Fibroblast of skin of left biceps (primary cell): Measurements from ENCODE around the gene MTA1.

Experiments
- DNase-seq, 2 experiments: peaks; one replicate each; pipeline ENCODE4 v3.0.0-alpha.2; 2013; ENCODE audit warnings: low read depth in 2 of 2

MTA1 gene

GRCh38 chr14:105442834-105443233, 23.2 kb downstream of the MTA1 start:
- no peak for DNase-seq

DNA sequence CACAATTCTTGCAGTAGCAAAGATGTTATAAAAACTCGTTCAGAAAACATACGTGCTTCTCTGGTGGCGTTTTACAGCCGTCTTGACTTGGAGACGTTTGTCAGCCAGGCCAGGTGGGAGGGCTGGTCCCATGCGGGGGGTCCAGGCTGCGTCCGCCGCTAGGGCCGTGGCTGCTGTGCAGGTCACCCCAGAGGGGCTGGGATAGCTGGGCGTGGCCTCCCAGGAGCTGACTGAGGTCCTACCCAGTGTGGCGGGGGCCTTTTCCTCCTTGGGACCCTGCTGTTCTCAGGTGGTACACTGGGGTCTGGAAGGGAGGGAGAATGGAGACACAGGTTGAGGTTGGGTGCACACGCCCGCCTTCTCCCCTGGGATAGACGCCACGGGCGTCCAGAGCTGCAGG, 25.2 kb downstream of the MTA1 start:
- DNase-seq: no peak

DNA sequence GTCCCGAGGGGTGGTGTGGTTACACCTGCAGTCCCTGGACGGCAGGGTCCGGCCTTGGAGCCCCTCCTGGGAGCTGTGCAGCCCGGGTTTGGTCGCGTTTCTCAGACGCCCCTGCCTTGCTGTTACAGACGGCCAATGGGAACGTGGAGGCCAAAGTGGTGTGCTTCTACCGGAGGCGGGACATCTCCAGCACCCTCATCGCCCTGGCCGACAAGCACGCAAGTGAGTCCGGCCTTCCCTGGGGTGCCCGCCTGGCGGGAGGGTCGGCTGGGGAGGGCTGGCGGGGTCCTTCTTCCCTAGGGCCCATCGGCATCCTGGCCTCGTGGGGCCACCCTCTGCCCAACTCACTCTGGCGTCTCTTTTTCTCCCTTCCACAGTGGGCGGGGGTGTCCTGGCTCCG, 25.7 kb downstream of the MTA1 start:
- DNase-seq: no peak

- DNase-seq: no peak
Observed at GRCh38 chr14:105445901-105446845, 26.5 kb downstream of the MTA1 start.

- DNase-seq: no peak
Observed at GRCh38 chr14:105446971-105447370, 27.3 kb downstream of the MTA1 start.

- no peak for DNase-seq
Observed at GRCh38 chr14:105447651-105448640, 28.3 kb downstream of the MTA1 start.

GRCh38 chr14:105448706-105449111, 29.1 kb downstream of the MTA1 start:
- peak in 1 of 2 experiments; percentile 4 for DNase-seq

- DNase-seq: no peak
Observed at GRCh38 chr14:105449276-105450122, 29.9 kb downstream of the MTA1 start.

GRCh38 chr14:105450123-105450505, 30.5 kb downstream of the MTA1 start:
- DNase-seq: no peak

DNA sequence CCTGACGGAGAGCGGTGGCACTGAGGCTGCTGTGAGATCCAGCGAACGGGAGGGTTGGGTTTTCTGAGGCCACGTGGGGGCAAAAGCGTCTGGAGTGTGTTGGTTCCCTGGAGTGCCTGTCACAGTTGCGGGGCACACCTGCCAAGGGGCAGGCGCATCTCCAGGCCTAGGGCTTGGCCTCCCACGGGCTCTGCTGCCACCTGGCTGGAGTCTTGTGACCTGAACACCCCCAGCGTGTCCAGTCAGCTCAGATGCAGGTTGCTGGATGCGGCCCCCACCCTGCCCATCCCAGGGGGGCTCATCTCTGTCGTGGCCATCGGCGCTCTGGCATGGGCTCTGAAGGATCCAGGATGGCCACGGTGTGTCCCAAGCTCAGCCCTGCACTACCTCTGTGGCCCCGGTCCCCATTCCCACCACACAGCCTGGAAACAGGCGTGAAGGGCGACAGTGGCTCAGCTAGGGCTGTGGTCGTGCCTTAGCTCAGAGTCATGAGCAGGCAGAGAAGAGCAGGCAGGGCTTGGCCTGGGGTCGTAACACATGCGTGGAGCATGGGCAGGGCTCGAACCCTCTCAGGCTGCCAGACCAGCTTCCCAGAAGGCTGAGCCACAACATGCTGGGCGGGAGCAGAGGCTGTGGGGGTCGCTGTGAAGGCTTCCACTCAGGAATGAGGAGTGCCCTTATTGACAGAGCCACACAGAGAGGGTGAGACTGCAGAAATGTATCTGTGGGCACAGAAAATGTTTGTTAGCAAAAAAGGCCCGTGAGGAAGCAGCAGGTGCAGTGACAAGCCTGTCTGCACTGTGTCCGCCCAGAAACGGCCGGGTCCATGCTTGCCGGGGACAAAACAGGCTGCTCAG, 31.5 kb downstream of the MTA1 start:
- no peak for DNase-seq

- no peak for DNase-seq
Observed at GRCh38 chr14:105452963-105453362, 33.3 kb downstream of the MTA1 start.

GRCh38 chr14:105453847-105454246, 34.2 kb downstream of the MTA1 start:
- no peak for DNase-seq

GRCh38 chr14:105455086-105455640, 35.5 kb downstream of the MTA1 start:
- DNase-seq: no peak

- no peak for DNase-seq
Observed at GRCh38 chr14:105455766-105456660, 36.4 kb downstream of the MTA1 start.

- DNase-seq: no peak
Observed at GRCh38 chr14:105456736-105457617, 37.4 kb downstream of the MTA1 start.

DNA sequence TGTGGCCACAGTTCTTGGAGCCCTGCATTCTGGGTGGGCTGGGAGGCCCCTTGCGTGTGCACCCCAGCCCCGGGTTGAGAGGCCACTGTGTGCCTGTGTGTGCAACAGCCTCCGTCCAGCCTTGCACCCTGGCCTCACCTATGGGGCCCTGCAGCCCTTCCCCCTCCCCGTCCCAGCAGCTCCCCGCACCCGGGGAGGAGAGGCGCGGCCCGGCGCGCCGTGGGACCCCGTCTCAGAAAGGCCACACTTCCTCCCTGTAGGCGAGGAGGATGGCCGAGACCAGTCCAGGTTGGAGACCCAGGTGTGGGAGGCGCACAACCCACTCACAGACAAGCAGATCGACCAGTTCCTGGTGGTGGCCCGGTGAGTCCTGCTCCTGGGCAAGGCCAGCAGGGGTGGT, 38.4 kb downstream of the MTA1 start:
- DNase-seq: no peak

DNA sequence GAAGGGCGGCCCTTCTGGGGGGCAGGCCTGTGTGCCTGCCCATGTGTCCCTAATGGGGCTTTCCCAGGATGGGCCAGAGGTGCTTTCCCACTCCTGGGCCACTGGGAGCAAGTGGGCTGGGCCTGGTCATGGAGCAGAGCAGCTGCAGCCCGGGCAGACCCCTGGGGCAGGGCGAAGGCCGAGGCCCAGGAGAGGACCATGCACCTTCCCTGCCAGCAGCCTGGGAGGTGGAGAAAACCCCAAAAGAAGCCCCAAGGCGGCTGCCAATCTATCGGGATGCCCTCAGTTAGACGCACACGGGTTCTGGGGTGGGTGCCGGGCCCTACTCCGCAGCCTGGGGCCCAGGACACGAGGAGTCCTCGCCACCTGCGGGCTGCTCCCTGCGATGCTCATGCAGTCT, 38.9 kb downstream of the MTA1 start:
- no peak for DNase-seq

DNA sequence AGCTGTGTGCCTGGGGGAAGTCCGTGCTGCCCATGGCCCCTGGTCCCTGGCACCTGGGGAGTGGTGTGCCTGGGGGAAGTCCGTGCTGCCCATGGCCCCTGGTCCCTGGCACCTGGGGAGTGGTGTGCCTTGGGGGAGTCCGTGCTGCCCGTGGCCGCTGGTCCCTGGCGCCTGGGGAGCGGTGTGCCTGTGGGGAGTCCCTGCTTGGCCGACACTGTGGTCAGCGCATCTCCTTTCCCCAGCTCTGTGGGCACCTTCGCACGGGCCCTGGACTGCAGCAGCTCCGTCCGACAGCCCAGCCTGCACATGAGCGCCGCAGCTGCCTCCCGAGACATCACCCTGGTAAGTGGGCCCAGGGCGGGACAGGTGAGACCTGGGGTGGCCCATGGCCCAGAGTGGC, 40.5 kb downstream of the MTA1 start:
- no peak for DNase-seq
